ENCODE measurements around the gene ADAMTS14.

The ADAMTS14 gene

GRCh38 chr10:70675496-70676161, 3.3 kb downstream of the ADAMTS14 start:
- TF ChIP-seq CTCF (IDR thresholded peaks at IDR 0.05; ENCODE audit: poor library complexity, severe bottlenecking), result no peak
- ATAC-seq (ENCODE audit: low read depth) (no peak), DNase-seq (ENCODE audit: low spot score) (no peak)
- no peaks in the 10 kb centered on the region for H3K36me3 ChIP-seq (ENCODE audit: low read depth)
- no peak overlapping the region for H3K27ac ChIP-seq (ENCODE audit: poor library complexity, severe bottlenecking)
- no peaks in the 10 kb centered on the region for H3K9me3 ChIP-seq (ENCODE audit: severe bottlenecking)
- H3K4me1 ChIP-seq (ENCODE audit: insufficient read depth, poor library complexity, severe bottlenecking), result peaks cover 10% of the 10 kb centered on the region
- H3K4me3 ChIP-seq (ENCODE audit: severe bottlenecking), result no peak overlapping the region
- H3K27me3 ChIP-seq (ENCODE audit: insufficient read depth, poor library complexity, severe bottlenecking), result peaks cover 5% of the 10 kb centered on the region

GRCh38 chr10:70676511-70676910, 4.2 kb downstream of the ADAMTS14 start:
- Histone ChIP-seq H3K4me1 (ENCODE audit: insufficient read depth, poor library complexity, severe bottlenecking) (peaks cover 10% of the 10 kb centered on the region), H3K9me3 (ENCODE audit: severe bottlenecking) (no peaks in the 10 kb centered on the region), H3K27ac (ENCODE audit: poor library complexity, severe bottlenecking) (no peak overlapping the region), H3K36me3 (ENCODE audit: low read depth) (no peaks in the 10 kb centered on the region), H3K27me3 (ENCODE audit: insufficient read depth, poor library complexity, severe bottlenecking) (peaks cover under 1% of the 10 kb centered on the region), H3K4me3 (ENCODE audit: severe bottlenecking) (no peak overlapping the region)
- no peak for TF ChIP-seq CTCF (IDR thresholded peaks at IDR 0.05; ENCODE audit: poor library complexity, severe bottlenecking)
- ATAC-seq (ENCODE audit: low read depth) (no peak), DNase-seq (ENCODE audit: low spot score) (no peak)

- Histone ChIP-seq H3K27ac (ENCODE audit: poor library complexity, severe bottlenecking) (no peak overlapping the region), H3K36me3 (ENCODE audit: low read depth) (no peaks in the 10 kb centered on the region), H3K9me3 (ENCODE audit: severe bottlenecking) (no peaks in the 10 kb centered on the region), H3K4me1 (ENCODE audit: insufficient read depth, poor library complexity, severe bottlenecking) (peaks cover 10% of the 10 kb centered on the region), H3K27me3 (ENCODE audit: insufficient read depth, poor library complexity, severe bottlenecking) (no peaks in the 10 kb centered on the region), H3K4me3 (ENCODE audit: severe bottlenecking) (no peak overlapping the region)
- TF ChIP-seq CTCF (IDR thresholded peaks at IDR 0.05; ENCODE audit: poor library complexity, severe bottlenecking), result no peak
- DNase-seq (ENCODE audit: low spot score) (no peak), ATAC-seq (ENCODE audit: low read depth) (no peak)
Measured at GRCh38 chr10:70677016-70677415, 4.7 kb downstream of the ADAMTS14 start.

GRCh38 chr10:70677620-70678249, 5.4 kb downstream of the ADAMTS14 start:
- Histone ChIP-seq H3K4me3 (ENCODE audit: severe bottlenecking) (no peak overlapping the region), H3K9me3 (ENCODE audit: severe bottlenecking) (no peaks in the 10 kb centered on the region), H3K36me3 (ENCODE audit: low read depth) (no peaks in the 10 kb centered on the region), H3K27me3 (ENCODE audit: insufficient read depth, poor library complexity, severe bottlenecking) (no peaks in the 10 kb centered on the region), H3K27ac (ENCODE audit: poor library complexity, severe bottlenecking) (no peak overlapping the region), H3K4me1 (ENCODE audit: insufficient read depth, poor library complexity, severe bottlenecking) (peaks cover 10% of the 10 kb centered on the region)
- DNase-seq (ENCODE audit: low spot score) (no peak), ATAC-seq (ENCODE audit: low read depth) (no peak)
- no peak for TF ChIP-seq CTCF (IDR thresholded peaks at IDR 0.05; ENCODE audit: poor library complexity, severe bottlenecking)

- TF ChIP-seq CTCF (IDR thresholded peaks at IDR 0.05; ENCODE audit: poor library complexity, severe bottlenecking), result no peak
- H3K36me3 ChIP-seq (ENCODE audit: low read depth), result no peaks in the 10 kb centered on the region
- ATAC-seq (ENCODE audit: low read depth), result no peak
- no peak overlapping the region for H3K4me3 ChIP-seq (ENCODE audit: severe bottlenecking)
- H3K4me1 ChIP-seq (ENCODE audit: insufficient read depth, poor library complexity, severe bottlenecking), result peaks cover 7% of the 10 kb centered on the region
- no peak overlapping the region for H3K27ac ChIP-seq (ENCODE audit: poor library complexity, severe bottlenecking)
- H3K27me3 ChIP-seq (ENCODE audit: insufficient read depth, poor library complexity, severe bottlenecking), result no peaks in the 10 kb centered on the region
- no peaks in the 10 kb centered on the region for H3K9me3 ChIP-seq (ENCODE audit: severe bottlenecking)
- no peak for DNase-seq (ENCODE audit: low spot score)
Measured at GRCh38 chr10:70678250-70678635, 5.9 kb downstream of the ADAMTS14 start.

Data from RWPE2 (cell line).